Left ventricle myocardium superior (tissue), 1 donor: Measurements from ENCODE around the gene TP53I3. TPM values are rescaled to one million over a fixed set of nuclear protein-coding genes. Genes with fewer than 3 reads are reported as not detected.
"Not testable (repeated sequence)": the region's sequence is repeated elsewhere in the genome, so short reads cannot be mapped to it uniquely, and the experiment has no call there.

ENCODE experiments used
- ATAC-seq: fragments of 200-7000 bp; cut with Tn5 transposase; one replicate; pipeline ENCODE4 v1.9.1; 2020; ENCODE audit warnings: mild to moderate bottlenecking, moderate library complexity
- DNase-seq: peaks from one replicate; pipeline ENCODE4 v3.0.0-alpha.2; 2020
- intact Hi-C: fragments of 100-400 bp; cut with micrococcal nuclease; formaldehyde crosslinking; loops from one replicate; pipeline ENCODE4 v1.11.0; 2022
- total RNA-seq: library from RNA; stranded (reverse); fragmentation: NEBNext Ultra II Directional; extraction: Animal tissue kit (Norgen Biotek cat#: 25700); gene quantifications from one replicate; pipeline ENCODE4 v1.2.1, GENCODE V29; 2021
- donor health status: DM: no; HTN: yes; CAD: no; lungs with severe emphysema.

TP53I3 gene
- total RNA-seq, 1 donor from 2014 or later = 13.3 TPM

GRCh38 chr2:24065341-24065740 lies 19.3 kb downstream of the TP53I3 start:
- ATAC-seq = no peak
- intact Hi-C loops = no loop called here
- no peak for DNase-seq

- intact Hi-C loops = no loop called here
- ATAC-seq (no peak), DNase-seq (no peak)
Measured at GRCh38 chr2:24058564-24059271, 25.9 kb downstream of the TP53I3 start.

- DNase-seq = no peak
- intact Hi-C loops = no loop called here
- ATAC-seq = no peak
Measured at GRCh38 chr2:24055750-24056149, 28.9 kb downstream of the TP53I3 start.

DNA sequence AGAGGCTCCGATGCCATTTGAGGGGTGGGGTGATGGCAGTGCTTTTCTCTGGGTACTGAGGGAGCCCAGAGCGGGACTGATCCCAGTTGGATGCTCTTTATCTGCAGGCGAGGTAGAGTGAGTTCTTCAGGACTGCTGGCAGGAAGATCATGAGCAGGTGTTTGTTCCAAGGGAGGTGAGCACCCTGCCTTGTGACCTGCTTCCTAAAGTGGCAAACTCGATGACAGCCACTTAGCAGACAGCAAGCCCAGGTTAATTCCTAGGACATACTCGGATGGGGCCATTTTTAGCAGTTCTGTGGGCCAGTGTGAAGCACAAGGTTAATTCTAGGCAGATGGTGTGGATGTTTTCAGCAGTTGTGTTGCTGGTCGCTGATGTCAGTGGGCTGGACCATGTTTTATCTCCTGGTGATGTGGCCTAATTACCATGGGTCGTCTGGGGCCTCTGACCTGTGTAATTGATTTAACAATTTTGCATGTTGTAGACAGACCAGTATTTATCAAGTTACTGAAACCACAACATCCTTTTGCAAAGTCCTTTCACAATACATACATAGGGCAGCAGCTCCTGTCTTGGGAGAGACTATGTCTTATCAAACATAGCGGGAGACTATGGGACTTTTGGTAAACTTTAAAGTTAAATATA lies 30.1 kb downstream of the TP53I3 start:
- intact Hi-C loops = no loop called here
- no peak for ATAC-seq
- no peak for DNase-seq

DNA sequence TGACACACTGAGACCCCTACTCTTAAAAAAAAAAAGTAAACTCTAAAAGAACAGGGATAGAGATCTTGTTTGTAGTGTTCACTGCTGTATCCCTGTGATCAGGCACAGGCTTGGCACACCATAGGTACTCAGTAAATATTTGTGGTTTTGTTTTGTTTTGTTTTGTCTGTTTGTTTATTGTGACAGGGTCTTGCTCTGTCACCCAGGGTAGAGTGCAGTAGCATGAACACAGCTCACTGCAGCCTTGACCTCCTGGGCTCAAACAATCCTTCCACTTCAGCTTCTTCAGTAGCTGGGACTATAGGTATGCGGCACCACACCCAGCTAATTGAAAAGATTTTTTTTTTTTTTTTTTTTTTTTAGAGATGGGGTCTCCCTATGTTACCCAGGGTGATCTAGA lies 31.7 kb downstream of the TP53I3 start:
- DNase-seq = no peak

DNA sequence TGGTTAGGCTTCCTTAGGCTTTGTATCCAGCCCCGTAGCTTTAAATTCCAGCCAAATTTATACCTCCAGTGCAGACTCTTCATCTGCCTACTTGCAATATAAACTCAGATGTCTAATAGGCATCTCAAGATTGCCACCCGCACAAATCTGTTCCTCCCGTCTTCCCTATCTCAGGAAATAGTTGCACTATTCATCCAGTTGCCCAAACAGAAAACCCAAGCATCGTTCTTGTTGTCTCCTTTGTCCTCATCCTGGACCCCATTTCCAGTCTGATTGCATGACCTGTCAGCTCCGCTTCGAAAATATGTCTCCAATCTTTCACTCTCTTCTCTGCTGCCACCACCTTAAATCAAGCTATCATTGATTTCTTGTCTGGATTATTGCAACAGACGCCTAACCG lies 32.8 kb downstream of the TP53I3 start:
- DNase-seq (no peak), ATAC-seq (no peak)
- intact Hi-C loops = no loop called here

More for the DNA sequence above, 31.7 kb downstream of the TP53I3 start:
- ATAC-seq = no peak
- intact Hi-C loops = no loop called here

DNA sequence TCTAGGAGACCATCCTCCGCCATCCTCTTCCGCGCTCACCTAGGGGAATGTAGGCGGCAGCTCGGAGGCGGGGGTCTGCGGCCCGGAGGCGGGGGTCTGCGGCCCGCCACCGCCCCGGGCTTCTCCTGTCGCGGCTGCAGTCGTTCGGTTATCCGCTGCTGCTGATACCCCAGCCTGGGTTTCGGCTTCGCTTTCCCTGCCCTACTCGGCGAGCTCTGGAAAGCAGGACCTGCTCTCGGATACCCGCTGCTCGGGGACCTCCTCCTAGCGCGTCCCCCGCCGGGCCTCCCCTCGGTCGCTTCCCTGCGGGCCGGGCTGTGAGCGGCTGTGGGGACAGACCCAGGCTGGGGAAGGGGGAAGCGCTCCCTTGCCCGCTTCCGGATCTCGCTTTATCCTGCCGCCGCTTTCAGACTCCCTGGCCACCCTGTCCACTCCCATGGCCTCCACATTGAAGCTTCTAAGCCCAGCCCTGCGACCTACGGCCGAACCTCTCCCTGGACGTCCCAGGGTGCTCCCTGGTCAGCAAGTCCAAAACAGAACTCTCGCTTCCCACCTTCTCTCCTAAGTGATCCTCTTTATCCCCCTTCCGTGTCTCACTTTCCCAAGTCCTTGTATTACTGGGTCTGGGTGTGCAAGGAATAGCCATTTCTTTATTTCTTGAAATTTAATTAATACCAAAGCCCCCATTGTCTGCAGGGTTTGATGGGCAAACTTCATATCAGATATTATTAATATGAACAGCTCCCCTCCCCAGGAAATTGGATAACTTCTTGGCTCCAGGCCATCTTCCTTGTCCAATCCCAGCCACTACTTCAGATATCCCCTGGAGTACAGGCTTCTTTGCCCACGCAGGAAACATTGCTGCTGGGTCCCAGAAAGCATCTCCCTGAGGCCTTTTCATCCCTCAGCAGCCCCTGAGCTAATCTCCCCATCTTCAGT lies 34.3 kb downstream of the TP53I3 start:
- ATAC-seq = peak; percentile 16
- DNase-seq = peak; percentile 54
- intact Hi-C loops = no loop called here

DNA sequence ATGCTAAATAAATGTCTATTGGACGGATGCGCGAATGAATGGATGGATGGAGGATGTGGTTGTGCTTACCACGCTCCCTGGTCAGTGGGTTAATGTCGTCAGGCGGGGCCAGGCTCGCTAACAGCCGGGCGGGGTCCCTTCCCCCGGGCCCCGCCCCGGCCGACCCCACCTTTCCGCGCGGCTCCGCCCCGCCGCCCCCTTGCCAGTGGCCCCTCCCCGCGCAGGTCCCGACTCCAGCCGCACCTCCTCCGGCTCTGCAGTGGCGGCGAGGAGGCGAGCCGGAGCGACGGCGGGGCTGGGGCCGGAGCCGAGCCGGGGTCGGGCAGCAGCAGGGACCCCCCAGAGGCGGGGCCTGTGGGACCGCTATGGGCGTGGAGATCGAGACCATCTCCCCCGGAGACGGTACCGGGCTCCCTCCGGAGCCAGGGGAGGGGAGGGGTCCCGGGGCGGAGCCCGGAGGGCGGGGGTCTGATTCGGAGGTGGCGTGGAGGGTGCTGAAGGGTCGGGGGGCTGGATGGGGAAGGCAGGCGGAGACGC lies 35.1 kb downstream of the TP53I3 start, which contains the start of gene FKBP1B:
TSS of gene FKBP1B (plus strand) at position 257 of the 537 bp plus-strand sequence. CDS start at position 366, 109 bp downstream.
- DNase-seq (peak; percentile 75), ATAC-seq (peak; percentile 63)
- intact Hi-C loops = no loop called here

GRCh38 chr2:24048769-24049484 lies 35.7 kb downstream of the TP53I3 start:
- ATAC-seq (no peak), DNase-seq (no peak)
- intact Hi-C loops = no loop called here

- DNase-seq = no peak
- intact Hi-C loops = no loop called here
- no peak for ATAC-seq
Measured at GRCh38 chr2:24047703-24048033, 37.0 kb downstream of the TP53I3 start.

DNA sequence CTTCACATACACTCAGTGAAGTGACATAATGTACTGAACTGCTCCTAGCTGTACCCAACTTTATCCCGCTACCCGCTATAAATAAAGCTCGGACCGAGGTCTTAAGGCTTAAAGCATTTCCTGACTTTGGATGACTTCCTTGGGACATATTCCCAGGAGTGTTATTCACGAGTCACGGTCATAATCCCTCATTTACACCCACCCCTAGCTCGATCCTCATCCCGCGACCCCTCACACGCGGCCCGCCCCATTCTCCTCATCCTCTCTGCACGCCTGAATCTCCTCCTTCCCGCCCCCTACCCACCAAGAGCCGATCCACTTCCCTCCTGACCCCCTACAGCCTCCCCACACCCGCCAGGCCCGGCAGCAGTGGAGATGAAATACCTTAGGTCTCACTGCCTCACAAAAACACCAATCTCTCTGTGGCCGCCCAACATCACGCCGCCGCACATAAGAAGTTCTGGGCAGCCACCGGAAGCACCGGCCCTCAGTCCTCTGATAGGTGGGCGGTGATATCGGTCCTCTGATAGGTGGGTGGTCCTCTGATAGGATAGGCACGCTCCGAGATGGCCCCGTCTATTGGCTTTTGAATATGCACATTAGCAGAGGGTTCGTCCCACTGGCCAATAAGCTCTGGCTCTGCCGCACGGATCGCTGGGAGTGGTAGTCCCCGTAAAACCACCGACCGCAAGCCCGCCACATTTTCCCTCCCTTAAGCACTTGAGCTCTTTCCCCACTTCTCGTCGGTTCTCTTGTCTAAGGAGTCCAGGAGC lies 37.5 kb downstream of the TP53I3 start, which contains the start of gene WDCP:
TSS of gene WDCP (minus strand) at position 462 of the 773 bp plus-strand sequence. CDS start 7,897 bp downstream, outside the sequence.
- intact Hi-C loops = no loop called here
- ATAC-seq (peak; percentile 99), DNase-seq (peak; percentile 94)

GRCh38 chr2:24046599-24046929 lies 38.1 kb downstream of the TP53I3 start:
- intact Hi-C loops = no loop called here
- ATAC-seq = no peak
- DNase-seq = no peak

DNA sequence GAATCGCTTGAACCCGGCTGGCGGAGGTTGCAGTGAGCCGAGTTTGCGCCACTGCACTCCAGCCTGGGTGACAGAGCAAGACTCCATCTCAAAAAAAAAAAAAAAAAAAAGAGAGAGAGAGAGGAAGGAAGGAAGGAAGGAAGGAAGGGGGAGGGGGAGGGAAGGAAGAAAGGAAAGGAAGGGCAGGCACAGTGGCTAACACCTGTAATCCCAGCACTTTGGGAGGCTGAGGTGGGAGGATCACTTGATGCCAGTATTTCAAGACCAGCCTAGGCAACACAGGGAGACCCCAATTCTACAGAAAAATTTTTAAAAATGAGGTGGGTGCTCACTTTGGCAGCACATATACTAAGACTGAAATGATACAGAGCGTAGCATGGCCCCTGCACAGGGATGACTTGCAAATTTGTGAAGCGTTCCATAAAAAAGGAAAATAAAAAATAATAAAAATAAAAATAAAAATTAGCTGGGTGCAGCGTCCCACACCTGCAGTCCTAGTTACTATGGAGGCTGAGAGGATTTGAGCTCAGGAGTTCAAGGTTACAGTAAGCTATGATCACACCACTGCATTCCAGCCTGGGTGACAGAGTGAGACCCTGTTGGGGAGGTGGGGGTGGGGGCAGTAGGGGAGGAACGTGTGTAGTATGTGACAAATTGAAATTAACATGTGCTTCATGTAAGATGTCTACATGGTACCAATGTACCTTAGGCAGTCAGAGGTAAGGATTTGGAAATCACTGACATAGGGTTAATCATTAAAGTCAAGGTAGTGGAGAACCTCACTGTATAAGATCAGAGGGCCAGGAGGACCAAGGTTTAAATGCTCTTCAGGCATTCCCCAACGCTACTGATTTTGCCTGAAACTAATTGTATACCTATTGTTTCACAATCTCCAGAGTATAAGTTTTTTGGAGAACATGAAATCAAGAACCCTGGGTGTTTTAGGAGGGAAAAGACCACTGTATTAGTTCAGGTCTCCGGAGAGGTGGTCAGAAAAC lies 38.8 kb downstream of the TP53I3 start:
- no peak for DNase-seq
- intact Hi-C loops = no loop called here
- ATAC-seq = no peak

- DNase-seq, intact Hi-C loops, ATAC-seq: not testable (repeated sequence)
Measured at GRCh38 chr2:24043133-24043532, 41.5 kb downstream of the TP53I3 start.

DNA sequence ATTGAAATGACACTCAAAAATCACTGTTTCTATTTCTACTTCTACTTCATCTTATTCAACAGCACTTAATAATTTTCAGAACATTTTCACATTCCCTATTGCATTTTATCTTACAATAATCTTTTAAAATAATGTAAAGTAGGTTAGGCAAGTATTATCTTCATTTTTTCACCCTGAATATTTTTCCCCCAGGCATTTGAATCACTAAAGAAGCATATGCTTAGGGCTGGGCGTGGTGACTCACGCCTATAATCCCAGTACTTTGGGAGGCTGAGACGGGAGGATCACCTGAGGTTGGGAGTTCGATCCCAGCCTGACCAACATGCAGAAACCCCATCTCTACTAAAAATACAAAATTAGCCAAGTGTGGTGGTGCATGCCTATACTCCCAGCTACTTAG lies 44.1 kb downstream of the TP53I3 start:
- no peak for DNase-seq
- no peak for ATAC-seq
- intact Hi-C loops = no loop called here

DNA sequence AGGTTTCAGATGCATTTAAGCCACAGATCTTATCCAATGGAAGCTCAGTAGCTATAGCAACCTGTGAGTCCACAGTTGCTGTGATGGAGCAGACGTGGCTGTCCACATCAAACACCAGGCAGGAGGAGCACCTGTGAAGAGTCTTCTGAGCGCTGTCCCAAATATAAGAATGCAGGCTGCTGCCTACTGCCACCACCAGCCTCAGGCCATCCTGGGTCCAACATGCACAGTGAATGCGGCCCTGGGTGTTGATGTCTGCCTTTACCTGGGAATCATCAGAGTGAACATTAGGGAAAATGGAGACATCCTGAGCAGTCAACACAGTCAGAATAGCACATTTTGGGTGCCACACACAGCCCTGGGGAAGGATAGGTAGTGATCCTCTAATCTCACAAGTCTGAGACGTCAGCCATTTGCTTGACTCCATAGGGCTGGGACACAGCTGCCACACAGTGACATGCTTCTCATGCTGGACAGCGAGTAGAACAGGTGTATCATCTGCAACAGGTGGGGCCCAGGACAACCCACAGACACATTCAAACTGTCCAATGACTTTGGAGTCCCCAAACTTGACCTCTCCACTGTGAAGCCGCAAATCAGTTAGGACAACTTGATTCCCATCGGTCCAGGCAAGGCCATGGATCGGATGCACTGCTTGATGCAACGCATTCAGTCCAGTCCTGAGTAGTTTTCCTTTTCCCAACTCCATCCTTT lies 45.7 kb downstream of the TP53I3 start:
- ATAC-seq = no peak
- intact Hi-C loops = no loop called here
- DNase-seq = no peak
